Measurements from ENCODE around the gene SLC2A4RG.
A peak's percentile ranks its signal among the peaks of the same experiment; 100 is the strongest.
"Not testable (repeated sequence)": the region's sequence is repeated elsewhere in the genome, so short reads cannot be mapped to it uniquely, and the experiment has no call there.

Gene SLC2A4RG

GRCh38 chr20:63754008-63754407, 14.4 kb downstream of the SLC2A4RG start:
- no peak for DNase-seq (ENCODE audit: low read depth)

- no peak for DNase-seq (ENCODE audit: low read depth)
Measured at GRCh38 chr20:63755933-63756647, 16.5 kb downstream of the SLC2A4RG start.

- DNase-seq (ENCODE audit: low read depth), result no peak
Measured at GRCh38 chr20:63756648-63756991, 17.0 kb downstream of the SLC2A4RG start.

- no peak for DNase-seq (ENCODE audit: low read depth)
Measured at GRCh38 chr20:63758152-63758551, 18.6 kb downstream of the SLC2A4RG start.

GRCh38 chr20:63759377-63759901, 19.9 kb downstream of the SLC2A4RG start:
- DNase-seq (ENCODE audit: low read depth), result no peak

- DNase-seq (ENCODE audit: low read depth), result no peak
Measured at GRCh38 chr20:63765082-63765873, 25.7 kb downstream of the SLC2A4RG start.

GRCh38 chr20:63765902-63766301, 26.3 kb downstream of the SLC2A4RG start:
- no peak for DNase-seq (ENCODE audit: low read depth)

GRCh38 chr20:63766695-63767426, 27.3 kb downstream of the SLC2A4RG start:
- no peak for DNase-seq (ENCODE audit: low read depth)

- DNase-seq (ENCODE audit: low read depth), result no peak
Measured at GRCh38 chr20:63767456-63767855, 27.9 kb downstream of the SLC2A4RG start.

- no peak for DNase-seq (ENCODE audit: low read depth)
Measured at GRCh38 chr20:63767886-63768285, 28.3 kb downstream of the SLC2A4RG start.

- no peak for DNase-seq (ENCODE audit: low read depth)
Measured at GRCh38 chr20:63768591-63769515, 29.3 kb downstream of the SLC2A4RG start.

GRCh38 chr20:63769891-63770474, 30.4 kb downstream of the SLC2A4RG start:
- DNase-seq (ENCODE audit: low read depth), result no peak

GRCh38 chr20:63771046-63771707, 31.6 kb downstream of the SLC2A4RG start:
- no peak for DNase-seq (ENCODE audit: low read depth)

GRCh38 chr20:63772781-63773518, 33.4 kb downstream of the SLC2A4RG start:
- no peak for DNase-seq (ENCODE audit: low read depth)

GRCh38 chr20:63773571-63774241, 34.1 kb downstream of the SLC2A4RG start:
- DNase-seq (ENCODE audit: low read depth), result no peak

- no peak for DNase-seq (ENCODE audit: low read depth)
Measured at GRCh38 chr20:63774306-63774705, 34.7 kb downstream of the SLC2A4RG start.

GRCh38 chr20:63775096-63775978, 35.8 kb downstream of the SLC2A4RG start:
- peak; percentile 5 for DNase-seq (ENCODE audit: low read depth)

- DNase-seq (ENCODE audit: low read depth), result not testable (repeated sequence)
Measured at GRCh38 chr20:63776875-63777274, 37.3 kb downstream of the SLC2A4RG start.

Measured in stromal cell of bone marrow (primary cell).